Natural killer cell (primary cell): ENCODE measurements around the gene KIAA2012. TPM values are rescaled to one million over a fixed set of nuclear protein-coding genes. Genes with fewer than 3 reads are reported as not detected.

Experiments used
- ATAC-seq, 3 donors: fragments of 150-1000 bp in 2 of 3; fragments of 200-7000 bp in 1 of 3; cut with Tn5 transposase; 1 replicate in 1 of 3; 2 replicates in 2 of 3; pipeline ENCODE4 v1.10.0; 2021; ENCODE audit warnings: mild to moderate bottlenecking in 2 of 3, moderate library complexity in 2 of 3
- DNase-seq, 2 donors: peaks; one replicate each; pipeline versions ENCODE4 v3.0.0 to v3.0.0-alpha.2; 2013 to 2021; ENCODE audit warnings: mixed read lengths in 1 of 2
- H3K27ac ChIP-seq: one replicate; pipeline ENCODE4 v1.5.1; 2013; ENCODE audit warnings: mild to moderate bottlenecking, low read length
- H3K27me3 ChIP-seq: one replicate; pipeline ENCODE4 v1.6.1; 2013; ENCODE audit warnings: low read length; ENCODE audit not compliant: control insufficient read depth, insufficient read depth
- H3K36me3 ChIP-seq: one replicate; pipeline ENCODE4 v1.6.1; 2013; ENCODE audit warnings: low read length; ENCODE audit not compliant: control insufficient read depth, insufficient read depth
- H3K4me1 ChIP-seq: one replicate; pipeline ENCODE4 v1.6.1; 2013; ENCODE audit warnings: low read length; ENCODE audit not compliant: control insufficient read depth, insufficient read depth
- H3K4me3 ChIP-seq: one replicate; pipeline ENCODE4 v1.5.1; 2013; ENCODE audit warnings: low read length
- H3K9me3 ChIP-seq: one replicate; pipeline ENCODE4 v1.6.1; 2013; ENCODE audit warnings: low read length; ENCODE audit not compliant: control insufficient read depth, insufficient read depth
- H3K27ac Mint-ChIP-seq, 2 donors: one replicate each; pipeline ENCODE4 v1.8.0; 2022; ENCODE audit warnings: mild to moderate bottlenecking in 2 of 2, mixed read lengths in 2 of 2, moderate library complexity in 1 of 2
- H3K27me3 Mint-ChIP-seq, 2 donors: one replicate each; pipeline ENCODE4 v1.8.0; 2022; ENCODE audit warnings: low read depth in 2 of 2, mixed read lengths in 2 of 2
- H3K36me3 Mint-ChIP-seq: one replicate; pipeline ENCODE4 v1.8.0; 2022; ENCODE audit warnings: mixed read lengths
- H3K4me1 Mint-ChIP-seq, 2 donors: one replicate each; pipeline ENCODE4 v1.8.0; 2022; ENCODE audit warnings: mixed read lengths in 2 of 2
- H3K4me3 Mint-ChIP-seq: one replicate; pipeline ENCODE4 v1.8.0; 2022; ENCODE audit warnings: mild to moderate bottlenecking, moderate library complexity, mixed read lengths
- H3K9me3 Mint-ChIP-seq, 2 donors: one replicate each; pipeline ENCODE4 v1.8.0; 2022; ENCODE audit warnings: mixed read lengths in 2 of 2
- CTCF ChIP-seq: fragments of 200-600 bp; IDR thresholded peaks from one replicate; pipeline ENCODE4 v1.8.0; 2022; ENCODE audit warnings: antibody characterized with exemption
- WGBS: methylation state at CpG from one replicate; pipeline ENCODE4 v1.1.7; 2013; ENCODE audit warnings: missing lambda C conversion rate; ENCODE audit not compliant: insufficient coverage; 5-methylcytosine and 5-hydroxymethylcytosine counted together
- intact Hi-C: fragments of 100-400 bp; cut with micrococcal nuclease; formaldehyde crosslinking; loops from one replicate; pipeline ENCODE4 v1.14.2; 2022
- total RNA-seq, 4 donors: library from RNA; stranded (reverse); fragments of 120-200 nt in 1 of 4; gene quantifications; one replicate each; pipeline versions ENCODE4 v1.2.3 to v1.2.4, GENCODE V29; 2013 to 2022

The KIAA2012 gene
- total RNA-seq, 3 donors from 2014 or later (not counting 1 experiment from before 2014, with no cell fraction given), result not detected

- TF ChIP-seq CTCF, result no peak
- Mint-ChIP-seq H3K9me3 (no peaks in the 10 kb centered on the region), H3K27ac (no peak overlapping the region), H3K4me1 (no peaks in the 10 kb centered on the region), H3K36me3 (no peaks in the 10 kb centered on the region), H3K4me3 (no peak overlapping the region), H3K27me3 (peaks cover 16 to 26% of the 10 kb centered on the region in 2 donors)
- H3K4me1 ChIP-seq, result no peaks in the 10 kb centered on the region
- H3K27ac ChIP-seq, result no peak overlapping the region
- WGBS, result 100% methylated on average over 1 of the region's 3 CpGs
- no peaks in the 10 kb centered on the region for H3K9me3 ChIP-seq
- DNase-seq, result no peak
- no peak overlapping the region for H3K4me3 ChIP-seq
- H3K27me3 ChIP-seq, result peaks cover 3% of the 10 kb centered on the region
- ATAC-seq, result no peak
- no peaks in the 10 kb centered on the region for H3K36me3 ChIP-seq
- intact Hi-C loops, result no loop called here
These were observed 12.8 kb upstream of the KIAA2012 start for GRCh38 chr2:202060218-202060617.

GRCh38 chr2:202061695-202062094, 11.4 kb upstream of the KIAA2012 start:
- H3K9me3 Mint-ChIP-seq, result no peaks in the 10 kb centered on the region
- ATAC-seq (no peak), DNase-seq (no peak)
- no peak overlapping the region for H3K27ac Mint-ChIP-seq
- H3K9me3 ChIP-seq, result no peaks in the 10 kb centered on the region
- H3K36me3 Mint-ChIP-seq, result no peaks in the 10 kb centered on the region
- peaks cover 11 to 20% of the 10 kb centered on the region in 2 donors for H3K27me3 Mint-ChIP-seq
- no peaks in the 10 kb centered on the region for H3K4me1 ChIP-seq
- no peaks in the 10 kb centered on the region for H3K36me3 ChIP-seq
- H3K27ac ChIP-seq, result no peak overlapping the region
- TF ChIP-seq CTCF, result no peak
- peaks cover 3% of the 10 kb centered on the region for H3K27me3 ChIP-seq
- 100% methylated on average over 2 of the region's 2 CpGs for WGBS
- H3K4me3 Mint-ChIP-seq, result no peak overlapping the region
- intact Hi-C loops, result no loop called here
- no peaks in the 10 kb centered on the region for H3K4me1 Mint-ChIP-seq
- H3K4me3 ChIP-seq, result no peak overlapping the region

GRCh38 chr2:202064171-202064880, 8.7 kb upstream of the KIAA2012 start:
- Mint-ChIP-seq H3K27ac (no peak overlapping the region), H3K36me3 (no peaks in the 10 kb centered on the region), H3K4me3 (no peak overlapping the region), H3K27me3 (peaks cover 8 to 18% of the 10 kb centered on the region in 2 donors), H3K4me1 (no peaks in the 10 kb centered on the region), H3K9me3 (no peaks in the 10 kb centered on the region)
- H3K27ac ChIP-seq, result no peak overlapping the region
- WGBS, result 68% methylated on average over 3 of the region's 3 CpGs
- no peak overlapping the region for H3K4me3 ChIP-seq
- no peak for ATAC-seq
- no peak for DNase-seq
- no peaks in the 10 kb centered on the region for H3K4me1 ChIP-seq
- no peak for TF ChIP-seq CTCF
- H3K36me3 ChIP-seq, result no peaks in the 10 kb centered on the region
- peaks cover 3% of the 10 kb centered on the region for H3K27me3 ChIP-seq
- intact Hi-C loops, result no loop called here
- H3K9me3 ChIP-seq, result no peaks in the 10 kb centered on the region

DNA sequence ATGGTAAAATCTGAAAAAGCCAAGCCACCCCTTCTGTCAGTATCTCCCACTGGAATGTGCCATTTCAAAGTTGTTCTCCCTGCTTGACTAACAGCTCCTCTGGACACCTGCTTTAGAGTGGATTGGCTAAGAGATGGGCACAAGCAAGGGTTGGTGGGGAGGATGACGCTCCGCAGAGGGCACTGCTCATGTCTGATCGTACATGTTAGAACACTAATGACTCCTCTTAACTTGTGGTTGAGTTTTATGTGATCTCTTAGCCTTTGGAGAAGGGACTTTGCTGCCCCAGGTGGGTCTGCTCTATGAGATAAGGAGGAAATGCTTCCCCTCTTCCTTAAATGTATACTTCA, 8.2 kb upstream of the KIAA2012 start:
- Histone ChIP-seq H3K4me3 (no peak overlapping the region), H3K9me3 (no peaks in the 10 kb centered on the region), H3K27ac (no peak overlapping the region), H3K4me1 (no peaks in the 10 kb centered on the region), H3K27me3 (peaks cover 3% of the 10 kb centered on the region), H3K36me3 (no peaks in the 10 kb centered on the region)
- DNase-seq, result no peak
- Mint-ChIP-seq H3K36me3 (no peaks in the 10 kb centered on the region), H3K9me3 (no peaks in the 10 kb centered on the region), H3K27me3 (peaks cover 8 to 18% of the 10 kb centered on the region in 2 donors), H3K27ac (no peak overlapping the region), H3K4me3 (no peak overlapping the region), H3K4me1 (no peaks in the 10 kb centered on the region)
- ATAC-seq, result no peak
- intact Hi-C loops, result no loop called here
- TF ChIP-seq CTCF, result no peak
- WGBS, result 93% methylated on average over 3 of the region's 3 CpGs
